HG02852 (cell line): ENCODE data around the gene TTC24.

Experiments
- ATAC-seq: cut with Tn5 transposase; IDR thresholded peaks from one replicate; pipeline ENCODE4 v1.9.1; 2021; ENCODE audit warnings: mild to moderate bottlenecking, moderate library complexity; ENCODE audit not compliant: unreplicated experiment

TTC24 gene

DNA sequence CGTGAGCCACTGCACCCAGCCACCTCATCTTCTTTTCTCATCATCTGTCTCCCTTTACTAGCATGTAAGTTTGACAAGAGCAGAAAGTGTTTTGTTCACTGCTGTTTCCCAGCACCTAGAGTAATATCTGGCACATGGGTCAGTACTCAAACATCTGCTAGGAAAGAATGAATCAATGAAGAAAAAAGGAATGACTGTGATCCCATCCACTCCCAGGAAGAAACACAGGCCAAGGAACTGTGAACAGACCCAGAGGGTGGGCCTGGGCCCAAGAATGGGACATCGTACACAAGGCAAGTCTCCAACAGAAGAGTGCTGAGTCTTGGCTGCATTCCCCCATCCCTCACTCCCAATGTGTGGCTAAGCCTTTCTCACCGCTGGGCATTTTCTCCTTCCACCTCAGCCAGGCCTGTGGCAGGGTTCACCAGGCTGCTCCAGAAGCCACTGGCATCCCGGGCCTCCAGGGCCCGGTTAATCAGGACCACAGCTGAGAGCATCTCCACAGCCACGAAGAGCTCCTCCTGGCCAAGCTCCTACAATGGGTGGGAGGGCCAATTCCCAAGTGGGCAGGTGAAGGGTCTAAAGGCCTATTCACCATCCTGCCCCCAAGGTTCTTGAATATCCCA is 25.6 kb upstream of the TTC24 start:
- ATAC-seq = no peak

- ATAC-seq = no peak
Observed at GRCh38 chr1:156554971-156555370, 24.6 kb upstream of the TTC24 start.

GRCh38 chr1:156555715-156556114 is 23.8 kb upstream of the TTC24 start:
- ATAC-seq = no peak

- ATAC-seq = no peak
Observed at GRCh38 chr1:156556354-156556753, 23.2 kb upstream of the TTC24 start.

DNA sequence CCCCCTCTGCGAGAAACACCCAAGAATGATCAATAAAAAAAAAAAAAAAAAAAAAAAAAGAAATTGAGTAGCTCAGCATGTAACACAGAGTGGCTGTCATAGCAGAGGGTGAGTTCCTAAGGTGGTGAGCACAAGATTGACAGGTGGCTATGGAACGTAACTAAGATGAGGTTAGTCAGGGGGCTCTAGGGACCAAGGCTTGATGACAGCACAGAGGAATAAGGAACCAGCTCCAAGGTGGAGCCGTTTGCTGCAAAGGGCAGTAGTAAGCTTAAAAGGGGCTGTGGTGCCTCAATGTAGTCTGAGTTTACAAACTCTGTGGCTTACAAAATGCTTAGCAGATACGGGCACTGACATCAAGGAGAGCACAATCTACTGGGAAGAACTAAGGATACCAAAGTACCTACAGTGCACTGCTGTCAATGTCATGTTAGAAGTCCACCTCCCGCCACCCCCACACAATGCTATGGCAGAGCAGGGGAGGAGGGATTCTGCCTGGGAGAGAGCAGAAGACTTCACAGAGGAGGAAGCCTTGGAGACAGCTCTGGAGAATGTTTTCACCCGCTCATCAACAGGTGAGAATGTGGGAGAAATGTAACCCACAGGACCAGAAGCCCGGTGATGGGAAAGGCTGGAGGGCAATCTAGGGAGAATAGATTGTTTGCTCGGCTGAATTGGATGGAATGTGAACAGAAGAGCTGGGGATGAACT is 20.3 kb upstream of the TTC24 start:
- ATAC-seq = no peak

GRCh38 chr1:156559797-156560385 is 19.6 kb upstream of the TTC24 start:
- ATAC-seq = no peak

GRCh38 chr1:156560585-156561163 is 18.8 kb upstream of the TTC24 start:
- no peak for ATAC-seq

GRCh38 chr1:156565519-156565918 is 14.0 kb upstream of the TTC24 start:
- no peak for ATAC-seq

GRCh38 chr1:156566436-156566835 is 13.1 kb upstream of the TTC24 start:
- ATAC-seq = no peak

GRCh38 chr1:156571261-156571852 is 8.2 kb upstream of the TTC24 start:
- no peak for ATAC-seq

GRCh38 chr1:156571919-156572662 is 7.4 kb upstream of the TTC24 start, which contains the start of gene IQGAP3:
TSS of gene IQGAP3 (minus strand) at chr1:156572565. CDS start at chr1:156572529, 36 bp downstream.
- ATAC-seq = peak; percentile 68

DNA sequence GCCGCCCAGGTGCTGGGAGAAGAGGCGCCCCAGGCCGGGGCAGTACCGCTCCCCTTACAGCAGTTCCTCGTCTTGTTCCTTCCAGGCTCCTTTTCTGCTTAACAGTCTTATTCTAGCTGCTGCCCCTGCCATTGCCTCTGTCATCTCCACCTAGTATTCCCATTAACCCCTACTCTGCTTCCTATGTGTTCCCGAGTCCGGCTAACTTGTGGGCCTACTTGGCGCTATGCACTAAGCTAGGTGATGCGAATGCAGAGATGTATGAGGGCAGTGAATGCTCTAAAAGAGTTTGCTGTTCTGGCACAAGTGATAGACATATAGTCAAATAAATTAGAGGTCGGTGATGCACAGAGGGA is 6.9 kb upstream of the TTC24 start:
- ATAC-seq = no peak

DNA sequence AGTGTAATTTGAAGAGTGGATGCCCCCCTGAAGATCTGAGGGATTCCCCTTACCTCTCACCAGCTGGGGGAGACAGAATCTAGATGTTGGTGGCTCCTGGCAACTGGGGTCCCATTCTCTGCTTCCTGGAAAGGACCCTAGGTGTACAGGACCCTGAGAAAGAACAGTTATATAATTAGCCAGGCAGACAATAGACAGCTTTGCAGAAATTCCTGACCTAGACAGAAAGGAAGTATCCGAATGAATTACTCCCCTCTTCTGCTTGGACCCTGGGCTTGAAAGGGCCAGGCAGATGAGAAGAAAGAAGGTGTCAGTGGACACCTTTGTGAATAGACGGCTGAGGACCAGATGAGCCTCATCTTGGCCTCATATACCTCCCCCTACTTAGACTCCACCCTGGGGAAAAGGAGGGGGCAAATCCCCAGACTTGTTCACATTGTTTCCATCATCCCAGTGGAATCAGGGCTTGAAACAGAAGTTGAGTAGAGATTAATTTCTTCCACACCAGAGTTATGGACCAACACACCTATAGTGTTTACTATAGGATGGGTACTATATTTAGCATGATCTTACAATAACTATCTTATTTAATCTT is 5.4 kb upstream of the TTC24 start:
- no peak for ATAC-seq

DNA sequence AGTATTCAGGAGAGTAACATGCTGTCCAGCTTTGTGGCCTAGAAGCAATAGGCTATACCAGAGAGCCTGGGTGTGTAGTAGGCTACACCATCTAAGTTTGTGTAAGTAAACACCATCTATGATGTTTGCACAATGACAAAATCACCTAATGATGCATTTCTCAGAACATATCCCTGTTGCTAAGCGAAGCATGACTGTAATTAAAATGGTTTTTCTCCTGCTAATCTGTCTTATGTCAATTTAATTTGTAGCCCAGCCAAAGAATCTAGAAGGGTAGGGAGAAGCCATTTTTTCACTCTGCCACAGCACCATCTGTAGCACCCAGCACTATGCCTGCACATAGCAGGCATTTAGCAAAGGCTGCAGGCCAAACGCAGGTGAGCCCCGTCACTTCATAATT is 2.0 kb upstream of the TTC24 start:
- no peak for ATAC-seq

- ATAC-seq = no peak
Observed at GRCh38 chr1:156578055-156578454, 1.5 kb upstream of the TTC24 start.

GRCh38 chr1:156581661-156582387 is 2.3 kb downstream of the TTC24 start:
- no peak for ATAC-seq

DNA sequence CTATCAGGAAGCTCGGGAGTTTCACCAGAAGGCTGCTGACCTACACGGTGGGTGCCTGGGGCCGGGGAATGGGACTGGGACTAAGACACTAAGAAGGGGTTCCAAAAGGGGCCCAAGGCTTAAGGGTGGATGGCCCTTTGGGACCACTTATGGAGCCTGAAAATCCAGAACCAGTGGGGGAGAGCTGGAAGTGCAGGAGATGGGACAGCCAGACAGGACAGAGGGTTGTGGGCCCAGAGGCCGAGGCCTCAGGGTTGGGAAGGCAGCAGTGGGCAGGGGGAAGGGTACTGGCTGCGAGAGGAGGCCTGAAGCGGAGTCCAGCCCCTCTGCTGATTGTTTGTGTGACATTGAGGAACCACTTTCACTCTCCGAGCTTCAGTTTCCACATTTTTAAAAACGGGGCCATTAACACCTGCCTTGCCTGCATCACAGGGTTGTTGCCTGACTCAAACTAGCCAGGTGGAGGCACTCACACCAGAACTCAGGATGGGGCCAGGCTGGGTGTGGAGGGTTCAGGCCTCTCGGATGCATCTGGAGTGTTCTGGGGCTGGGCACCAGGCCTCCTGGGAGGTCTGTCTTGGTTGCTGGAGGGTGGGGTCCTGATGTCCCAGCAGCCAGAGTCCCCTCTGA is 3.0 kb downstream of the TTC24 start:
- ATAC-seq = no peak

- ATAC-seq = no peak
Observed at GRCh38 chr1:156583821-156584622, 4.5 kb downstream of the TTC24 start.

GRCh38 chr1:156584813-156585212 is 5.3 kb downstream of the TTC24 start:
- no peak for ATAC-seq
